GM19452 (cell line): ENCODE results near the gene AACS.
"Not testable (repeated sequence)": the region's sequence is repeated elsewhere in the genome, so short reads cannot be mapped to it uniquely, and the experiment has no call there.

ENCODE experiments used
- ATAC-seq: cut with Tn5 transposase; IDR thresholded peaks from one replicate; pipeline ENCODE4 v1.9.1; 2021; ENCODE audit not compliant: unreplicated experiment

Gene AACS

DNA sequence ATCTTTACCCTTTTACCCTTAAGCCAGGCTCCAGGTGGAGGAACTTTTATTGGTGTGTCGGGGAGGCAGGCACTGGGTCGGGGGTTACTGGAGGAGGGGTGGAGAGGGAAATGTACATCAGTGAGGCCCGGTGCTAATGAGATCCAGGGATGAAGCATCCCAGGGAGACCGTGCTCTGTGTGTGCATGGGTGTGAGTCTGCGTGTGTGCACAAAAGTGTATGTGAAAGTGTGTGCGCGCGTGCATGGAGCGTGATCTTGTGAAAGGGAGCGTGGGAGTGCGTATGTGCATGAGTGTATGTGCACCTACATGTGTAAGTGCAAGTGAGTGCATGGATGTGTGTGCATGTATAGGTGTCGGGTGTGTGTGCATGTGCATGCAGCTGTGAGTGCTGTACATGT, 55.3 kb downstream of the AACS start:
- ATAC-seq: no peak

DNA sequence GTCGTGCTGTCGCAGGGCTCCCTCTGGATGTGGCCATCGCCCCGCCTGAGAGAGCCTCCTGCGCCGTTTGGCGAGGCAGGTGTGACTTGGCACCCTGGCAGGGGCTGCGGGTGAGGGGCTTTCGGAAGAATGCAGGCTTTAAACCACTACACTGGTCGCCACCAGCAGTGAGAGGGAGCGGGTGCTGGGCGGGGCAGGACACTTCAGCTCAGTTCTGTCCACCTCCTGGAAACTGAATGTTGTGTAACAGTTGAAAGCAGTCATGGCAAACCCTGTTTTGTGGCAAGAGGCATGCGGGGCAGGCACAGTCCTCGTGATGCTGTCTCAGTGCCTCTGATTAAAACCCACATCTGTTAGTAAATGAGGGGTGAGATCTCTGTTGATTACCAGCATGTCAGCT, 55.9 kb downstream of the AACS start:
- ATAC-seq: no peak

DNA sequence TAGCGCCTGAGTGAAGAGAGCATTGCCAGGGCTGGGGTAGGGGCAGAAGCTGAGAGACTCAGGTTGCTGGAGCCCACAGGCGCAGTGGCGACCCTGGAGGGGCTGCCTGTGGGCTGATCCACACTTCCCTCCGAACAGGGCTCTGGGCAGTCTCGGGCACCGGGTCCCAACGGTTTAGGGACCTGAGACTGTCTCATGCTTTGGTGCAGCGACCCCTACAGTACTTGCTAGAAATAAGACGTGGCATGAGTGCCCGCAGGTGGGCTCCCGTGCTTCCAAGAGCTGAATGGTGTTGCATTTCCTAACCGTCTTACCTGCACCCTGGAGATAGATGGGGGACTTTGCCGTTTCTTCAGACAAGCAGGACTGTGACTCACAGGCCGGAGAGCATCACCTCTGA, 57.4 kb downstream of the AACS start:
- ATAC-seq: no peak

DNA sequence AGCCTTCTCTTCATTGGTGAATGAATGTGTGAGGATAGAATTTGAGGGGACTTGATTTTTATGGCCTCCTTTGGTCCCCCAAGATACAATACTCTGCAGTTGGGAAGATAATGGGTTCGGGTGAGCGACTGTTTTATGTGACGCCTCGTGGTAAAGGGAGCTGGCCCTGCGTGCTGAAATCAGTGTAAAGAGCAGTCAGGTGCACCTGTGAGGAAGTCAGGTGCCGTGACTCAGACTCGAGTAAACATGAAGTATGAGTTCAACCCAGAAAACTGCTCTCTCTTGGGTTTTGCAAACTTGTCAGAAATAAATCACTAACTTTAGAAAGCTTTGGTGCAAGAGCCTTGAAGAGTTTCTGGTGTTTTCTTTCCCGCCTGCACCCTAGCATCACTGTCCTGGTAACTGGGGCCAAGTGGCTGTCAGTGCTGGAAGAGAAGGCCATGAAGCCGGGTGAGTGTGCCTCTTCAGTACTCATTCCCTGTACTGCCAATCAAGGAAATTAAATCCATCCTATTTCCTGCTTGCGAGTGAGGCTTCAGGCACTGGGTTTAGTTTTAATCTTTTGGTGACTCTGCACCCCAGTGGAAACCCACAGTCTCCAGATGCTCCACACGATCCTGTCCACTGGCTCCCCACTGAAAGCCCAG, 59.2 kb downstream of the AACS start:
- ATAC-seq: no peak

DNA sequence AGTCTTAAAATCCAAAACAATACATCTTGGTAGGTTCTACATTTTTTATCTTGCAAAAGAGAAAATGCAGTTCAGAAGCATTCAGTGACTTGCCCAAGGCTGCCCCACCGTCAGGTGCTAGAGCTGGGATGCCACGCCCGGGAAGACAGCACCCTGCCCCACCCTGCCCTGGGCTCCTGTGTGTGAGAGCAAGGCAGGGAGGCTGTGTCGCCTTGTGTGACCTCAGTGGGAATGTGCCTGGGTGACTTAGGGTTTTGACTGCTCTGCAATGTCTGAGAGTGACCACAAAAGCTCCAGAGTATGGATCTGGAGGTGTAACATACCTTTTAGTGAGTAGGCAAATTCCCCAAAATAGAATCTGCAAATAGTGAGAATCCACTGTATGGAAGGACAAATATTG, 60.0 kb downstream of the AACS start:
- no peak for ATAC-seq

DNA sequence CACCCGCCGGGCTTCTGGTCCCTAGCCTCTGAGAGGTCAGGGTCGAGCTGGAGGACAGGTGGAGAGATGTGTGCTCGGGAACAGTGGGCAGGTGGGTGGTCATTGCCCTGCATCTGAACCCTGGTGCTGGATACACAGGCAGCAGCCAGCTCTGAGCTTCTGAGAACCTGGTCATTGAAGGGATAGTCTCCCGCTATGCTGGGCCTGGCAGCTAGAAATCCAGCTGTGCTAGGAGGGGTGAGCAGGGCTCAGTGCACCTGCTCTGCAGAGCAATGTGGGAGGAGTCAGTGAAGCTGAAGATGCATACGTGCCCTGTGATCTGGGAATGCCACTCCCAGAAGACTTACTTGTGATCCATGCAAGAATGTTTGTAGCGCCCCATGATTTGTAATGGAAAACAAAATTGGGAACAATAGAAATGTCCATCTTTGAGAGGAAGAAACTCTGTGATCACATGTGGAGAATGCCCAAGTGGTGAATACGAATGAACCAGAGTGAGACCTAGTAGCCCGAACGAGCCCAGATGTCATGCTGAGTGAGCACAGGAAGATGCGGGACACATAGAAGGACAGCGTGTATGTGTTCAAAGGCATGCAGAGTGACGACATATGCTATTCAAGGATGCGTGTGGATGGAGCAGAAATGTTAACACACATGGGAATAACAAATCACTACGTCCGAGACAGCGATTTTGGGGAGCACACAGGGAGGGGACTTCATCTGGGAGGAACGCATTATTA, 63.4 kb downstream of the AACS start:
- no peak for ATAC-seq

DNA sequence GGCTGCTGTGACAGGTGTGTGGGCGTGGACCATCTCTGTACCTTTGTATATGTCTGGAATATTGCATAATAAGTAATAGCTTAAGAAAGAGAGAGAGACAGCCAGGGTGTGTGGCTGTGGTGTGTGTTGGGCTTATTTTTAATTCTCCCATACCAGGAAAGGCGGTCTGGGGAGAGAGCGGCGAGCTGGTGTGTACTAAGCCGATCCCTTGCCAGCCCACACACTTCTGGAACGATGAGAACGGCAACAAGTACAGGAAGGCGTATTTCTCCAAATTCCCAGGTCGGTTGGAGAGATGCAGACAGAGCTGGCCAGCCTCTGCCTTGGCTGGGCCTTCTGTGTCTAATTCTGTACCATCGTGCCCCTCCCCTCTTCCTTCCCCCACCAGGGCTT, 63.9 kb downstream of the AACS start:
- ATAC-seq: no peak

DNA sequence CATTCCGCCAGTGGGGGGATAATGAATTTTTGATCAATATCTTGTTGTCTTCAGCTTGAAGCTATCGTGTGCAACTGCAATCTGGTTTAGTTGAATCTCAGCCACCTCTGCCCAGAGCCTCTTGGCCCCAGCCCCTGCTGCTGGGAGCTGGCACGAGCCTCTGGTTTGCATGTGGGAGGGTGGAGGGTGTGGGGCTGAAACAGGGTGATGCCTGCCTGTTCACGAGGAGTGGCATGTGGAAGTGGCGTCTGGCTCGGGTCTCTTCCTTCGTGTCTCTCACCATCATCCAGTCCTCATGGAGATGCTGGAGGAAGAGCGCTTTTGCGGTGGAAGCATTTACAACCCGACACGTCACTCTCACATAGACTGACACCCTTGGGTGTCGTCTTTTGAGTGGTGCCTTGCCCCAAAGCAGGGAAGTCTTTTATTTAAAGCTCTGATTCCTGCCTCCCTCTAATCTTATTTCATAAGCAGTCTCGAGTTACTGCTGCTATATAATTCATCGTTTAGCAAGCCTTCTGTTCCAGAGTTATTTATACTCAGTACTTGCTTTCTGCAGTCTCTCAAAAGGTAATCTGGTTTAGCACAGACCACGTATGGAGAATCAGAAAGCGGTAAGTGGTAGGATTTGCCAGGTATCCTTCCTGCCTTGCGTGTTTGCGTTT, 64.5 kb downstream of the AACS start:
- no peak for ATAC-seq

DNA sequence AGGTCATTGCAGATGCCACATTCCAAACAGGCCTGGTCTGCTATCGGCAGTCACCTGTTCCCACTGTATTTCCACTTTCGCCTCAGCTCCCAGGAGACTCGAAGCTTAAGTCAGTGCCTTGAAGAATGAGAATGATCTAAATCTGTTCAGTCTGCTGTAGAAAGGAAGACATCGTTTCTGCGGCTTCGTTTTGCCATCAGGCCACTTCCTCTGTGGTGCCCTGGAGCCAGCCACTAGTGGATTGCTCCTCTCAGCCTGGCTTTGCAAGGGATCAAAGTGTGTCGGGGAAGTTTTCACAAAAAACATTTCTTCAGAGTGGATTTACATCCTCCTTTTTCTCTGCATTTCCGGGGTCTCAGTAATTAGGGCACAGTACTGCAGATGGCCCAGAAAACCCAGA, 66.7 kb downstream of the AACS start:
- ATAC-seq: no peak

DNA sequence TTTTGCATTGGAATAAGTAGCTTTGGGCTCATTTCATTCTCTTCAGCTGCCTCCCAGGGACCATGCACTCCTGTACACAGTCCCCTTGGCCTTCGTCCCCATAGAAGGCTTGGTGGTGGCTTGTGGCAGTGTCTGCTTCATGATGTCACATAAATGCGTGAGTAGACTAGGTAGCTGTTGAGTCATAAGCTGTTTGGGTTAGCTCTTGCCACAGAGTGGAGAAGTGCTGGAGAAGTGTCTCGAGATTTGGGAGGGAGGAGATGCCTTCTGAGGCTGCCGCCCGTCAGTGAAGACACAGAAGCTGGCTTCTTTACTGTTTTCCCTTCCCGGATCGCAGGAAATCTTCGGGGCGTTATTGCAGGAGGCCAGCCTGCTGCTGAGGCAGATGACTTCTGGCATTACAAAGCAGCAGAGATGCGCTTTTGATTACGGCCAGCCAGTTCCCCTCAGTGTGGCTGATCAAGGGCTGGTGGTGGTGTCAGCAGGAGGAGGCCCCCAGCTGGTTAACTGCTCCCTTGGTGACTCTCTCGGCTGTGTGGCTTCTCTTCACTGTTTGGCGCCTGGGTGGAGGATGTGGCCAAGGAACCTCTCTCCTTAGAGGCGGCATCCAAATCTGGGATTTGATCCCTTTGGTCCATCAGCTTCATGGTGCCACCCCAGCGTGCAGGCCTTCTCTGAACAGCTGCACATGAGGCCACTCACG, 67.6 kb downstream of the AACS start:
- no peak for ATAC-seq

DNA sequence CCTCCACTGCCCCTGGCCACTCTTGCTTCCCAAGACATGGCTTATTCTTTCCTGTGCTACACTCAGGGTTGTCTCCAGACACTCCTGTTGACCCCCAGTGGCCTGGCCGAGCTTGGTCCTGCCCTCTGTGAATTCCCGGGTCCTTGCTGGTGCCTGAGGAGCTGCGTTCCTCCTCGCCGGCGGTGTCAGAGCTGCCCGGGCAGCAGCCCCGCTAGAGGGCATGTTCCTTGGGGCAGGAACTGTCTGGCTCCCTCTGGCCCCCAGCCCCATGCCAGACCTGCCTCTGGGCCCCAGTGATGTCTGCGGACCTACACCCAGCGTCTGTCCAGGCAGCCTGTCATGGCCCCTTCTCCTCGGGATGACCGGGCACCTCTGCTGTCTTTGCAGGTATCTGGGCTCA, 68.4 kb downstream of the AACS start:
- ATAC-seq: no peak

DNA sequence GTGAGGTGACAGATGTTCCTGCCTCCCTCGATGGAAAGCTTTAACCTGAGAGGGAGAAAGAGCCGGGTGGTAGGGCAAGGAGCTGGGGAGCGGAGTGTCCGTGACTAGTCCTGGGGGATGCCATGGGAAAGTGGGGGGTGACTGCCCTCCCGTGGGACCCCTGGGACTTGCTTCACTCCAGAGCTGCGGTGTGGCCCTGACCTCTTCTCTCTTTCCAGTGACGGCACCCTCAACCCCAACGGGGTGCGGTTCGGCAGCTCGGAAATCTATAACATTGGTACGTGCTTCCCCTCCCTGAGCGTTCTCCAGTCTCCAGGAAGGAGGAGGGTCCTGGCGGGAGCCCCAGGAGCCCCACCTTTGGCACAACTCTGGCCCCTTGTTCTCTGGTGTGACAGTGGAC, 69.3 kb downstream of the AACS start:
- no peak for ATAC-seq

DNA sequence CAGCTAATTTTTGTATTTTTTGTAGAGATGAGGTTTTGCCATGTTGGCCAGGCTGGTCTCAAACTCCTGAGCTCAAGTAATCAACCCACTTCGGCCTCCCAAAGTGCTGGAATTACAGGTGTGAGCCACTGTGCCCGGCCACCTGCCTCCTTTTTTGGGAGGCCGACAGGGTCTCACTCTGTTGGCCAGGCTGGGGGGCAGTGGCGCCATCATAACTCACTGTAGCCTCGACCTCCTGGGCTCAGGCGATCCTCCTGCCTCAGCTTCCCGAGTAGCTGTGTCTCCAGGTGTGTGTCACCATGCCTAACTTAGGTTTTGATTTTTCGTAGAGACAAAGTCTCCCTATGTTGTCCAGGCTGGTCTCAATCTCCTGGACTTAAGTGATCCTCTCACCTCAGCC, 70.7 kb downstream of the AACS start:
- ATAC-seq: no peak

DNA sequence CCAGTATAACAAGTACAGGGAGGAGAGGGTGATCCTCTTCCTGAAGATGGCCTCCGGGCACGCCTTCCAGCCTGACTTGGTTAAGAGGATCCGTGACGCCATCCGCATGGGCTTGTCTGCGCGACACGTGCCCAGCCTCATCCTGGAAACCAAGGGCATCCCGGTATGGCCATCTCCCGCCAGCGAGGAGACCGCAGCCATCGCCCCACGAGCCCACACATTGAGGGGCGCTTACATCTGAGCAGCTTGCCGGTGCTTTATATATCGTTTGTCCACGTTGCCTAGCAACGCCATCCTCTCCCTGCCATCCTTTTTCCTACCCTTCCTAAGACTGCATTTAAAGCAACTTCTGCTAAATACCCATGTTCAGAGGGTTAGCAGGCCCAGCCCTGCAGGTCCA, 71.5 kb downstream of the AACS start:
- ATAC-seq: no peak

DNA sequence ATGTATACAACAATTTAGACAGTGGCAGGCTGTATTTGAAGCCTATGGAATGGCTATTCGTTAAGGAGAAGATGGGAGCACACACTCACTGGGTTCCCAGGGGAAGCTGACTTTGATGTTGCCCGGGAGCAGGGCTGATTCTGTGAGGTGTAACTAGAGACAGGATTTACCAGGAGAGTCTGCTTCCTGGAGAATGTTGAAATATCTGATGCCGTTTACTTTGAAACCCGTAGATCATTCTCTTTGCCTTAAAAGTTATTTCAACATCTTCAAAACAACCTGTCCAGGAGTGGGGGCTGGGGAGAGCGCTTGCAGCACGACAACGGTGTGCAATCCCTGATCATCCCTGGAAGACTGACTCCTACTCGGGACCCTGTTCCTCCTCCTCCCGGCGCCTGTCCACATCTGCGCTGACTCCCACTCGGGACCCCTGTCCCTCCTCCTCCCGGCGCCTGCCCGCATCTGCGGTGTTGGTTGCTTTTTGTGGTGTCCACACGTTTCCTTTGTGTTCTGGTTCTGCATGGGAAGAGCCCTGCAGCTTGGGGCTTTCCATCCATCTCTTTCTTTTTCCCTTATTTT, 72.6 kb downstream of the AACS start:
- no peak for ATAC-seq

DNA sequence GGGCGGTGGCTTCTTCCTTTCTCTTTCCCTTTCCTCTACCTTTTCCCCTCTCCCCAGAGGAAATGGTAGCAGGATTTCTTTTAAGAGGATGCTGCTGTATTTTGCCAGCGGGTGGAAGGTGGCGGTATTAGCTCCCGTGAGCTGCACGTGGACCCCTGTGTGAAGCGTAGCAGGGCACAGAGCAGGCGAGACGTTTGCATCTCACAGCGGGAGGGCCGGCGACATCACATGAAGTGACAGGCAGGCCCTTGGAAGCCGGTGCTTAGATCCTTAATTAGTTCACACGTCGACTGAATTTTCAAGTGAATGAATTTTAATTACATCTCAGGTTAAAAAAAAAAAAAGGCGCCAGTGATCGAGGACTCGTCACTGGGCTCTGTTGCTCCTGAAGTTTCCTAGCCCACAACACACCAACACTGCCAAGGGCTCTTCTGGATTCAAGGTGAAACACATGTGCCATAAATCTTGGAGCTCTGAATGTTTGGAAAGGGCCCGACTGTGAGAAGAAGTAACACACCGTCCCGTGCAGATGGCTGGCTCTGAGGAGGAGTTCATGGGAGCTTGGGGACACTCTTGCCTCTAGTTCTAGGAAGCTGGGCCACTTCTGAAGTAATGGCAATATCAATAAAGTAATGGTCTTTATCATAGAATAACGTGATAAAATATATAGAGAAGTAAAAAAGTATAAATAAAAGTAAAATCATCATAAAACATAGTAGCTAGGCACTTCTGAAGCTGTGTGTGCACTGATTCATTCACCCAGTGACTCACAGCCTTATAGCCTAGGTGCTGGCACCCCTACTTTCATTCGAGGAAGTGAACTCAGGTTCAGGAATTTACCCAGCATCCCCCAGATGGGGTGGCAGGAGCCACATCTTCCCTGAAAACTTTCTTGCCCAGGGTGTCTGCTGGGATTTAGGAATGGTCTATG, 75.3 kb downstream of the AACS start:
- ATAC-seq: no peak

DNA sequence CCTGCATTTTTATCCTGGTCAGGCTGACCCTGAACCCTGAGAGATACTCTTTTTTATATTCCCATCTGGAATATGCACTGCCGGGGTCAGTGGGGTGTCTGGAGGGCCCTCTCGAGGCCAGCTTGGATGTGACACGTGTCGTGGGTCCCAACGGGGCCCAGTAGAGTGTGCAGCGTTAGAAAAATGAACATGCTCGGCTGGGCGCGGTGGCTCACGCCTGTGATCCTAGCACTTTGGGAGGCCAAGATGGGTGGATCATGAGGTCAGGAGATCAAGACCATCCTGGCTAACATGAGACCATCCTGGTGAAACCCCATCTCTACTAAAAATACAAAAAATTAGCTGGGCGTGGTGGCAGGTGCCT, 76.0 kb downstream of the AACS start:
- not testable (repeated sequence) for ATAC-seq

DNA sequence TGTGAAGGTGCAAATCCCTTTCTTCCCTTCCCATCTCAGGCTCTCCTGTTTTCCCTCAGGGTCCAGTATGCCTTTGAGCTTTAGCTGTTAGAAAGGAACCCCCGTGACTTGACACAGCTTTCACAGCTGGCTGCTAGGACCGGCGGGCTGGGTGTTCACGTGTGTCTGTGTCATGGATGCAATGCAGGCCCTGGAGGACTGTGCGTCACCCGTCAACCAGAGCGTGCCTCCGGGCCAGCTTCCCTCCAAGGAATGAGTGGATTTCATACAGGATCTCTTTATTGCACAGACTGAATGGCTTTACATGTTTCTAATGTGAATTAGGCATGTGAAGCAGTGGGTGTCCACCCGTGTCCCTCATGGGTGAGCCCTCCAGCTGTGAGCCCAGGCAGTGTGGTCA, 77.4 kb downstream of the AACS start:
- no peak for ATAC-seq

DNA sequence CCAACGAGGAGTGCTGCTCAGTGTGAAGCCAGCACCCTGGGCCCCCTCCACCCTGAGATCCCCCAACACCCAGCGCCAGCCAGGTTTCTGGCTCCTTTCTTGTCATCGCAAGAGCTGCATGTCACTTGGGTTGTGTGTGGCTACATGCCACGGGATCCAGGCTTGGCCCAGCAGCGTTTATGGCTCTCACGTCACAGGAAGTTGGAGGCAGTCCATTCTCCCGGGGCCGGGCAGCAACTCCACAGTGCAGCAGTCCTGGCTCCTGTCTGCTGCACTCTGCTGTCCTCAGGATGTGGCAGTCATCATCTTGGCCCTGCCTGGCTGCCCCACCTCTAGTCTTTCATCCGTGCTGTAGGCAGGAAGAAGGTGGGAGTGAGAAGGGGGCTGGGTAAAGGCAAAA, 78.3 kb downstream of the AACS start:
- ATAC-seq: no peak

DNA sequence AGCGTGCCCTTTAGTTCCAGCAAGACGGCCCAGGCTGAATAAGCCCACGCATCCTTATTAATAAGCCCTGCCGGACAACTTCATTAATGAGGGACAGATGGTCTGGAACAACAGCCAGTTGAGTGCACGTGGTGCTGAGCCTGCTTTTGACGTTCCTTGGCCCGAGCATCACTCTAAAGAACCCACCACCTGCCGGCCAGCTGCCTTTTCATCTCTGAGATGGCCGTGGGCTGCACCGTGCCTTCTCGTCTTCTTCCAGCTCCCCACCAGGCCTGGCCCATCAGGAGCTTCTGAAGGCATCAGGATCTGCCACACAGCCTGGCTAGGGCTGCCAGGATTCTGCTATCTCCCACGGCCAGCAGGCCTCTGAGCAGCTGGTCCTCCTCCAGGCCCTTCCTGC, 80.0 kb downstream of the AACS start:
- ATAC-seq: no peak

DNA sequence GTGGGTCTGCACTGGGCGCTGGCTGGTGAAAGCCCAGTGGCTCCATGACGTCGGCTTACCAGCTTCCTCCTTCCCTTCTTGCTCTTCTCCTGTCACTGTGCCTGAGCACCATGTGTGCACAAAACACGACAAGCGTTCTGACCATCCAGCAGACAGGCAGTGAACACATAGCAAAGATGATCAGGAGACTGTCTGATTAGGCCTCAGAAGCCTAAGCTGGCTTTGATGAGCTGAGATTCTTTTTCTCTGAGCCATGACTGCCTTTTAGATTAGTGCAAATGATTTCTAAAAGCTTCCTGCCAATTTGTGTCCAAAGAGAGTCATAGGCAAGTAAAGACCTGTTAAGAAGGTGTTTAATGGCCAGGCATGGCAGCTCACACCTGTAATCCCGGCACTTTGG, 83.1 kb downstream of the AACS start:
- no peak for ATAC-seq
